ENCODE measurements around the gene ABHD10.

Gene ABHD10

GRCh38 chr3:112000966-112001365, 22.1 kb downstream of the ABHD10 start:
- no peak for DNase-seq (ENCODE audit: low spot score)

DNA sequence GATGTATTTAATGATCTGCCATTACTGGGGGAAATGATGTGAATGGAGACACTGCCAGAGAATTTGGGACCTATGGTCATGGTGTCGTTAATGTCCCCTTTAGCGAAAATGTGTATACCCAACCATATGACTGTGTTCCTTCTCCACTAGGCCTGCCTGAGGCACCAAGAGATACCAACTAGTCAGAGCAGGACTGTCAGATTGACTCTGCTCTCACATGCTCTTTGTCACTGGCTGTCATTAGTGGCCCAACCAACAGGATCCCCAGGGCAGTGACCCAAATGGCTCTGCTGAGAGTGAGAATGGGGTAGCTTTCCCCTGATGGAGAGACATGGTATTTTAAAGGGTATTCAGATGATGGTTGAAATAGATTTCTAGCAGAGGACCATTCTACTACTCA, 22.7 kb downstream of the ABHD10 start:
- no peak for DNase-seq (ENCODE audit: low spot score)

DNA sequence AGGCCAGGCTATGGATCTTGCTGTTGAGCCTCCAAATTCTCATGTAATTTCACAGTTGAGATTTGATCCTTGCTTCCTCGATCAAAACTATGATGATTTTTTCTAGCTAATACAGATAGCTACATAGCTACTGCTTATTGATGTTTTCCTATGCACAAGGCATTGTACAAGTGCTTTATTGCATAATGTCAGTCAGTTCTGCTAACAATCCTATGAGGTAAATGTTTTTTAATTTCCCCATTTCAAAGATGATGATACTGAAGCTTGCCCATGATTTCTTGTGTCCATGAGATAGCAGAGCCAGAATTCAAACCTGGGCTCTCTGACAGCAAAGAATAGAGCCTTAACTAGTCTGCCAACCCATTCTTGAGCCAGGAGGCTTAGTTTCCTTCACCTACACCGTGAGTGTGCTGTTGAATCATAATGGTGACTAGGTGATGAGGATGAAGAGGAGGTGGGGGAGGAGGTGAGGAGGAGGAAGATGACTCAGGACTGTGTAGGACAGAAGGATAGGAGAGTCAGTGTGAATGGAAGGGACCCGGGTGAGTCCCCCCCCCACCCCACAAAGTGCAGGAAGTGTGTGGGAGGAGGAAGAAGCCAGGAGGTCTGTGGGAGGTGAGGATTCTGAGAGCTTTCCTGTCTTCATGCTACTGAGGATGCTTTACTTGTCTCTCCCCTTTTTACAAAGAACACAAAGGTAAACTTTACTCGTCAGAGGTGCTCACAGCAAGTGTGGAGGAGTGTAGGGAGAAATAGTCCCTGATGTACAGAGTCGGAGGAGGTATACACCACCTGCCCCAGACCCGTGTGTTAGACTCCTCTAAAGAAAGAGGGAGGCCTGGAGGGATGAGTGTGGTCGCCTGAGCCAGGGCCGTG, 23.5 kb downstream of the ABHD10 start:
- DNase-seq (ENCODE audit: low spot score) = no peak

GRCh38 chr3:112003321-112004080, 24.7 kb downstream of the ABHD10 start:
- no peak for DNase-seq (ENCODE audit: low spot score)

GRCh38 chr3:112004187-112004586, 25.4 kb downstream of the ABHD10 start:
- DNase-seq (ENCODE audit: low spot score) = no peak

DNA sequence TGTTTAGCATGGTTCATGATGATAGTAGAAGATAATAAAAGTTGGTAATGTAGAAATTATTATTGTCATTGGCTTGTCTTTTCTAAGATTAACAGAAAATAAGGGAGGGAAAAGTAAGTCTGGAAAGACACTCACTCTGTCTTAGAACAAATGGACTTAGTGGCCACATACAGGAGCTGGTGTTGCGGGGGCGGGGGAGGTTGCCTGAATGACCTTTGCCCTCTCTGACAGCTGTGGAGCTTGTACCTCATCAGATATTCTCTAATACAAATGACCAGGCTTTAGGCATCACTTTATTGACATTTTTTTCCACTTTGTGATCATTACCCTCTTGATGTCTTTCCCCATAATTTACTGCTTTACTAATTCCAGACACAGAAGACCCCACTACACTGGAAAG, 25.8 kb downstream of the ABHD10 start:
- DNase-seq (ENCODE audit: low spot score) = no peak

- DNase-seq (ENCODE audit: low spot score) = no peak
These were observed 26.4 kb downstream of the ABHD10 start for GRCh38 chr3:112005091-112005672.

- DNase-seq (ENCODE audit: low spot score) = no peak
These were observed 28.8 kb downstream of the ABHD10 start for GRCh38 chr3:112007633-112008032.

GRCh38 chr3:112009670-112010069, 30.8 kb downstream of the ABHD10 start:
- DNase-seq (ENCODE audit: low spot score) = no peak

GRCh38 chr3:112010636-112011035, 31.8 kb downstream of the ABHD10 start:
- no peak for DNase-seq (ENCODE audit: low spot score)

GRCh38 chr3:112011376-112011940, 32.6 kb downstream of the ABHD10 start:
- DNase-seq (ENCODE audit: low spot score) = no peak

- DNase-seq (ENCODE audit: low spot score) = no peak
These were observed 33.6 kb downstream of the ABHD10 start for GRCh38 chr3:112012205-112012992.

GRCh38 chr3:112013058-112013783, 34.4 kb downstream of the ABHD10 start:
- DNase-seq (ENCODE audit: low spot score) = peak; percentile 11

GRCh38 chr3:112013784-112014143, 34.9 kb downstream of the ABHD10 start:
- DNase-seq (ENCODE audit: low spot score) = no peak

- DNase-seq (ENCODE audit: low spot score) = no peak
These were observed 38.3 kb downstream of the ABHD10 start for GRCh38 chr3:112017091-112017490.

- no peak for DNase-seq (ENCODE audit: low spot score)
These were observed 39.9 kb downstream of the ABHD10 start for GRCh38 chr3:112018712-112019111.

- DNase-seq (ENCODE audit: low spot score) = no peak
These were observed 40.9 kb downstream of the ABHD10 start for GRCh38 chr3:112019716-112020115.

GRCh38 chr3:112020674-112021085, 41.9 kb downstream of the ABHD10 start:
- no peak for DNase-seq (ENCODE audit: low spot score)

GRCh38 chr3:112027142-112027541, 48.3 kb downstream of the ABHD10 start:
- no peak for DNase-seq (ENCODE audit: low spot score)

DNA sequence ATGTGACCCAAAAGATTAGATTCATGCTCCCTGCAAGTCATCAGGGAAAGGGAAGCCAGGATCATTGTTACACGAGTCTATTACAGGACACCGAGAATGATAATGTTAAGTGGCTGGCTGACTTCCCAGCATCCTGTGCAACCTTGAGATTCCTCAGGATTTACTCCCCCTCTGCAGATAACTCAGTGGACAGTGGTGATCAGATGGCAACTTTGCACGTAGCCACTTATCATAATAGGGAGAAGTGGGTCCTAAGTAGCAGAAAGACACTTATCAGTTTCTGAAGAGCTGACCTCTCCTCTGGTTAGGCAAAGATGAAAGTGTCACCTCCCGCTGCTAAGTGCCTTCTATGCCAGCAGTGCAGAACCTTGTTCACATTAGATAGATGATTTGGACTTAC, 49.0 kb downstream of the ABHD10 start:
- DNase-seq (ENCODE audit: low spot score) = no peak

DNA sequence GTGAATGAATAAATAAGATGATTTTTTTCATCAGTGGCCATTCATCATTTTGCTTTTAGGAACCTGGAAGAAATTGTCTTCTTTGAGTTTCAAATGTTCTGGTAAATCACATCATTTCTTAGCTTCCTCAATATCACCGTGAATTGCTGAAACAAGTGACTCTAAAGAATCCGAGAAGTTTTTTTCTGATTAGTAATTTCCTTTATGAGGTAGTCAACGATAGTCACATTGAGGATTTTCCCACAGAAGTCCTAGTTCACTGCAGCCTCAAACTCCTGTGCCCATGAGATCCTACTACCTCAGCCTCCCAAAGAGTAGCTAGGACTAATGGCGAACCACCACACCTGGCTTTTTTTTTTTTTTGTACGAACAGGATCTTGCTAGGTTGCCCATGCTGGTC, 52.1 kb downstream of the ABHD10 start:
- DNase-seq (ENCODE audit: low spot score) = no peak
